Activated CD8-positive, alpha-beta T cell treated with anti-CD3 and anti-CD28 coated beads for 36 hours (primary cell): Measurements from ENCODE around the gene TMIGD2. TPM values are rescaled to one million over a fixed set of nuclear protein-coding genes. Genes with fewer than 3 reads are reported as not detected.
"Not testable (repeated sequence)": the region's sequence is repeated elsewhere in the genome, so short reads cannot be mapped to it uniquely, and the experiment has no call there.

Source experiments
- ATAC-seq: fragments of 200-7000 bp; cut with Tn5 transposase; one replicate; pipeline ENCODE4 v1.10.0; 2021; ENCODE audit warnings: mild to moderate bottlenecking, moderate library complexity
- CTCF ChIA-PET: fragments of 350-600 bp; sonication (Branson Sonifier 250); formaldehyde crosslinking; loops from one replicate; lab custom pipeline; 2021; ENCODE audit warnings: antibody characterized with exemption; lab: Charles Lee
- POLR2A ChIA-PET: fragments of 350-600 bp; sonication (Branson Sonifier 250); formaldehyde crosslinking; loops from one replicate; lab custom pipeline; 2021; ENCODE audit warnings: antibody characterized with exemption; lab: Charles Lee
- DNase-seq: peaks from one replicate; pipeline ENCODE4 v3.0.0-alpha.2; 2020
- H3K27ac Mint-ChIP-seq: one replicate; pipeline ENCODE4 v1.8.0; 2021; ENCODE audit warnings: mild to moderate bottlenecking, mixed read lengths
- H3K27me3 Mint-ChIP-seq: one replicate; pipeline ENCODE4 v1.8.0; 2021; ENCODE audit warnings: mixed read lengths
- H3K36me3 Mint-ChIP-seq: one replicate; pipeline ENCODE4 v1.8.0; 2021; ENCODE audit warnings: low read depth, mixed read lengths
- H3K4me1 Mint-ChIP-seq: one replicate; pipeline ENCODE4 v1.8.0; 2021; ENCODE audit warnings: low read depth, mixed read lengths
- H3K4me3 Mint-ChIP-seq: one replicate; pipeline ENCODE4 v1.8.0; 2021; ENCODE audit warnings: mild to moderate bottlenecking, moderate library complexity, mixed read lengths
- H3K9me3 Mint-ChIP-seq: one replicate; pipeline ENCODE4 v1.8.0; 2021; ENCODE audit warnings: mixed read lengths
- CTCF ChIP-seq: fragments of 200-600 bp; IDR thresholded peaks from one replicate; pipeline ENCODE4 v1.8.0; 2022; ENCODE audit warnings: antibody characterized with exemption, mild to moderate bottlenecking
- intact Hi-C: fragments of 100-400 bp; cut with micrococcal nuclease; formaldehyde crosslinking; loops from one replicate; pipeline ENCODE4 v1.10.0; 2022
- total RNA-seq, 2 experiments: library from RNA; stranded (reverse); gene quantifications; one replicate each; pipeline ENCODE4 v1.2.3, GENCODE V29; 2021

Gene TMIGD2
- total RNA-seq, 2 experiments from 2014 or later, result 13.6 to 14.8 TPM

DNA sequence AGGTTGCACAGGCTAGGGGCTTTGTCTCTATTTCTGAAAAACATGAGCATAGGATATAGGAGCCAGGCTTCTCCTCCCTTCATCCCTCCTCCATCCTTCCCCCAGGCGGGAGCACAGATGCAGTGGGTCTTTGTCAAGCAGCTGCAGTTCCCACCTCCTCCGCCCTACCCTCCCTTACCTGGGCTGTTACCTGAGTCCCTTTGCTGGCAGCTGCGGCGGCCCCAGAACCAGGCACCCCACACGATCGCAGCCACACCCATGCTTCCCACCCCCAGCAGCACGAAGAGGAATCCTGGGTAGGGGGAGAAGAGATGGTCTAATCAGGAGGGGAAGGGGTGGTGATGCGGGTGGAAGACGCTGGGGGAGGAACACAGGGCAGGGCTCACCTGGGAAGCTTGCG, 7.8 kb downstream of the TMIGD2 start:
- no peaks in the 10 kb centered on the region for H3K36me3 Mint-ChIP-seq
- intact Hi-C loops, result no loop called here
- H3K27ac Mint-ChIP-seq, result no peak overlapping the region
- H3K9me3 Mint-ChIP-seq, result no peaks in the 10 kb centered on the region
- DNase-seq, result no peak
- TF ChIP-seq CTCF, result no peak
- H3K4me1 Mint-ChIP-seq, result peaks cover 13% of the 10 kb centered on the region
- ChIA-PET POLR2A (interaction anchor here (1.3 kb wide), 1 partner anchor 18 kb away, joined by 4 read pairs; no protein-coding TSS in a partner anchor), CTCF (interaction anchor here (1.2 kb wide), 1 partner anchor 126 kb away, joined by 3 read pairs; no protein-coding TSS in a partner anchor)
- no peaks in the 10 kb centered on the region for H3K27me3 Mint-ChIP-seq
- no peak for ATAC-seq
- H3K4me3 Mint-ChIP-seq, result no peak overlapping the region

DNA sequence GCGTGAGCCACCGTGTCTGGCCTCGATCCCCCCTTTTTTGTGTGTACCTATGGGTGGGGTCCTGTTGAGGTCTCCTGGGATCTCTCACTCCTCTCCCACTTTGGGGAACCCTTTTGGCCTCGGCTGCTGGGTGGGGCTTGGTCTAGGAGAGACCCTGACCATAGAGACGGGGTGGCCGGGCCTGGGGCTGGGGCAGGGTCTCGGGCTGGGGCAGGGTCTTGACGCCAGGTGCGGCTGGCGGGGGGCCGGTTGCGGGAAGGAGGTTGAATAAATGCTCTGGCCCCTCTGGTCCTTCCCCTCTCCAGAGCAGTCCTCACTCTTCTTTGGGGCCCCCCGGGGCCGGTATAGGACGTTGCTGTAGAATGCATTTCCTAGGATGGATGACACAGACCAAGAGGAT, 9.7 kb downstream of the TMIGD2 start:
- ChIA-PET POLR2A (interaction anchor here (1.1 kb wide), 1 partner anchor 25 kb away, joined by 4 read pairs; no protein-coding TSS in a partner anchor), CTCF (no interaction called here)
- Mint-ChIP-seq H3K4me3 (no peak overlapping the region), H3K36me3 (no peaks in the 10 kb centered on the region), H3K9me3 (no peaks in the 10 kb centered on the region), H3K4me1 (peaks cover 3% of the 10 kb centered on the region), H3K27me3 (no peaks in the 10 kb centered on the region), H3K27ac (no peak overlapping the region)
- no peak for ATAC-seq
- intact Hi-C loops, result no loop called here
- TF ChIP-seq CTCF, result no peak
- DNase-seq, result no peak

DNA sequence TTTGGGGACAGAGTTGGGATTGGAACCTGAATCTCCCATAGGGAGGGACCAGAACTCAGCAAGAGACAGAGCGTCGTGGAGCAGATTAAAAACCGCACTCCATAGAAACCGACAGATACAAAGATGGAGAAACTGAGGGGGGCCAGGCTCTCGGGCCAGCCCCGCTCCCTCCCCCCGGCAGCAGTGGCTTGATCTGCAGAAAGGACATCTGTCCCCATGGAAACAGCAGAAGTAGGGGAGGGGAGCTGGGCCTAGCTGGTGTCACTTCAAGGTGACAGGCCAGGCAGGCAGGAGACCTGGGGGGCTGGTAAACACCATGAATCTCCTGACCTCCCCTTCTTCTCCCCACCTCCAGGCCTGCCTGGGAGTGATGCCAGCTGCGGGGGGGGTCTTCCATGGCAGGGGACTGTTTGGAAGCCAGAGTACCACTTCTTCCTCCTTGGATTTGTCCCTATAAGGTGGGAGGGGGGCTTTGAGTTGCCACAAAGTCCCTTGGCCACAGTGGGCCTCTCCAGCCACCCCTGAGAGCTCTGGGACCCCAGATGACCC, 10.9 kb downstream of the TMIGD2 start:
- no peak for TF ChIP-seq CTCF
- ATAC-seq, result no peak
- no peak overlapping the region for H3K4me3 Mint-ChIP-seq
- no peaks in the 10 kb centered on the region for H3K9me3 Mint-ChIP-seq
- H3K36me3 Mint-ChIP-seq, result no peaks in the 10 kb centered on the region
- ChIA-PET POLR2A (interaction anchor here (1.1 kb wide), 1 partner anchor 24 kb away, joined by 4 read pairs; no protein-coding TSS in a partner anchor), CTCF (no interaction called here)
- H3K27me3 Mint-ChIP-seq, result no peaks in the 10 kb centered on the region
- DNase-seq, result no peak
- no peak overlapping the region for H3K27ac Mint-ChIP-seq
- H3K4me1 Mint-ChIP-seq, result peaks cover 3% of the 10 kb centered on the region
- intact Hi-C loops, result no loop called here

- DNase-seq (no peak), ATAC-seq (no peak)
- no peak for TF ChIP-seq CTCF
- POLR2A ChIA-PET, result interaction anchor here (0.7 kb wide), 1 partner anchor 45 kb away, joined by 3 read pairs; no protein-coding TSS in a partner anchor
- intact Hi-C loops, result no loop called here
- CTCF ChIA-PET, result no interaction called here
- Mint-ChIP-seq H3K27me3 (no peaks in the 10 kb centered on the region), H3K4me1 (no peaks in the 10 kb centered on the region), H3K36me3 (no peaks in the 10 kb centered on the region), H3K4me3 (no peak overlapping the region), H3K9me3 (no peaks in the 10 kb centered on the region), H3K27ac (no peak overlapping the region)
Observed at GRCh38 chr19:4288091-4288777, 14.0 kb downstream of the TMIGD2 start.

DNA sequence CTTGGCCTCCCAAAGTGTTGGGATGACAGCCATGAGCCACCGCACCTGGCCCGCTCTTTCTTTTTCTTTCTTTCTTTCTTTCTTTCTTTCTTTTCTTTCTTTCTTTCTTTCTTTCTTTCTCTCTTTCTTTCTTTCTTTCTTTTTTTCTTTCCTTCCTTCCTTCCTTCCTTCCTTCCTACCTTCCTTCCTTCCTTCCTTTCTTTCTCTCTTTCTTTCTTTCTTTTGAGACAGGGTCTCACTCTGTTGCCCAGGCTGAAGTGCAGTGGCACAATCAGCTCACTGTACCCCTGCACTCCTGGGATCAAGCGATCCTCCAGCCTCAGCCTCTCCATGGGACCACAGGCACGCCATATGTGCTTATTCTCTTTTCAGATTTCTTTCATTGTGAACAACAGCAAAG, 16.0 kb downstream of the TMIGD2 start:
- H3K9me3 Mint-ChIP-seq, ATAC-seq, H3K36me3 Mint-ChIP-seq, H3K27me3 Mint-ChIP-seq, H3K4me1 Mint-ChIP-seq, CTCF ChIA-PET, intact Hi-C loops, DNase-seq, H3K27ac Mint-ChIP-seq, H3K4me3 Mint-ChIP-seq, POLR2A ChIA-PET: not testable (repeated sequence)
